Esophagus muscularis mucosa (tissue), 4 donors: ENCODE measurements around the gene WDR64.

ENCODE experiments used
- EP300 ChIP-seq: sonication (generic); formaldehyde crosslinking; IDR thresholded peaks from one replicate; pipeline ENCODE4 v1.6.1; 2017; ENCODE audit warnings: antibody characterized with exemption
- POLR2AphosphoS5 ChIP-seq, 2 donors: sonication (generic); formaldehyde crosslinking; IDR thresholded peaks; one replicate each; pipeline ENCODE4 v1.6.1; 2017; ENCODE audit warnings: antibody characterized with exemption in 2 of 2
- TF ChIP-seq, protein P1 (sequence below), 3 experiments: fragments of 200-600 bp in 2 of 3; fragments of 450-650 bp in 1 of 3; sonication (generic) in 2 of 3; IDR thresholded peaks; one replicate each; pipeline ENCODE4 v1.5.1; 2017 to 2019; ENCODE audit warnings: antibody characterized with exemption in 3 of 3, mild to moderate bottlenecking in 2 of 3, moderate library complexity in 1 of 3

DNA sequence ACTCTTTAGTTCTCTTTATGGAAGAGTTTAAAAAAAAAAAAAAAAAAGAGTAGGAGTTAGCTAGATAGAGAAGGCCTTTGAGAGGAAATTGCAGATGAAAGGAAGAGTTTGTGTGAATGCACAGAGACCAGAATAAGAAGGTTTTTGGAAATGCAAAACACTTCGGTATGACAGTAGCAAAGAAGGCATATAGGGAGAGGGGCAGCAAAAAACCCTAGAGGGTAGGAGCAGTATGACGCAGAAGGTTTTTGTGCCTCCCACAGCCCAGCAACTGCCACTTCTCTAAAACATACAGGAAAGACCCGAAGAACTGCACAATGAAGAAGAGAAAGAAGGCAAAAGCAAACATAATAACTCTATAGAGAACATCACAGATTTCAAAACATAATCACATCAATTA, 84.3 kb downstream of the WDR64 start:
- TF ChIP-seq, protein P1, sequence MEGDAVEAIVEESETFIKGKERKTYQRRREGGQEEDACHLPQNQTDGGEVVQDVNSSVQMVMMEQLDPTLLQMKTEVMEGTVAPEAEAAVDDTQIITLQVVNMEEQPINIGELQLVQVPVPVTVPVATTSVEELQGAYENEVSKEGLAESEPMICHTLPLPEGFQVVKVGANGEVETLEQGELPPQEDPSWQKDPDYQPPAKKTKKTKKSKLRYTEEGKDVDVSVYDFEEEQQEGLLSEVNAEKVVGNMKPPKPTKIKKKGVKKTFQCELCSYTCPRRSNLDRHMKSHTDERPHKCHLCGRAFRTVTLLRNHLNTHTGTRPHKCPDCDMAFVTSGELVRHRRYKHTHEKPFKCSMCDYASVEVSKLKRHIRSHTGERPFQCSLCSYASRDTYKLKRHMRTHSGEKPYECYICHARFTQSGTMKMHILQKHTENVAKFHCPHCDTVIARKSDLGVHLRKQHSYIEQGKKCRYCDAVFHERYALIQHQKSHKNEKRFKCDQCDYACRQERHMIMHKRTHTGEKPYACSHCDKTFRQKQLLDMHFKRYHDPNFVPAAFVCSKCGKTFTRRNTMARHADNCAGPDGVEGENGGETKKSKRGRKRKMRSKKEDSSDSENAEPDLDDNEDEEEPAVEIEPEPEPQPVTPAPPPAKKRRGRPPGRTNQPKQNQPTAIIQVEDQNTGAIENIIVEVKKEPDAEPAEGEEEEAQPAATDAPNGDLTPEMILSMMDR (IDR thresholded peaks at IDR 0.05), result no peak
- TF ChIP-seq EP300 (no peak), POLR2AphosphoS5 (IDR thresholded peaks at IDR 0.05) (no peak)
